ENCODE measurements around the gene PPARD.

PPARD gene

DNA sequence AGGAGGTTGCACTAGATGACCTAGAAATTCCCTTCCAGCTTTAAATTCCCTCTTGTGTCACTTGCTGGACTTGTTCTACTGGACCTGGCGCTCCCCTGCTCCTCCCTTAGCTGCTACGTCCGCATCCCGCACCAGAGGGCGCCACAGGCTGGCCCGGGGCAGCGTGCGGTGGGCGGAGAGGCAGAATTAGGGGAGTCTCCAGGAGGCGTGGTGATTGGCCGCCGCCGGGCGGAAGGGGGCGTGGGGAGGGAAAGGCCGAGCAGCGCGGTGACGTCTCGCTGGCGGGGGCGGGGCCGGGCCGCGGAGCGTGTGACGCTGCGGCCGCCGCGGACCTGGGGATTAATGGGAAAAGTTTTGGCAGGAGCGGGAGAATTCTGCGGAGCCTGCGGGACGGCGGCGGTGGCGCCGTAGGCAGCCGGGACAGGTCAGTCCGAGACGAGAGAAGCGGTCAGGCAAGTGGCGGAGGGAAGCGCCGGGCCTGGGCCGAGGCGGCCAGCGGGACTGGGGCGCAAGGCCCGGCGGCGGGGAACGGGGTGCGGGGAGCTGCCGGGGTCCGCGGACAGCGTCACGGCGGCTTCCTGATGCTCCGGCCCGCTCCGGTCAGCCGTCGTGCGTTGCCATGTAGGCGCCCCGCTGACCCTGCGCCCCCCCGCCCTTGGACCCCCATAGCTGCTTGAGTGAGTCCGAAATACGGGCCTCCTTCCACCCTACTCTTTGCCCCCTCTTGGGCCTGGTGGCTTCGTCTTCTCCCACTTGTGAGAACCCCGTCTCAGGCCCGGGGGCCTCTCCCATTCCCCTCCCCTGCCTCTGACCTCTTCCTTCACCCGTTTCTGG lies at the start of gene PPARD:
TSS of gene PPARD (plus strand) at position 301 of the 834 bp plus-strand sequence. CDS start 68,530 bp downstream, outside the sequence.
- Histone ChIP-seq H3K4me2 (peak within 1 kb of the TSS; percentile 89), H3K4me1 (ENCODE audit: low read depth, poor library complexity, severe bottlenecking) (peaks cover 10% of the 10 kb centered on the region), H4K20me1 (ENCODE audit: insufficient read depth) (no peaks in the 10 kb centered on the region), H3K79me2 (ENCODE audit: insufficient read depth, low read depth) (no peaks in the 10 kb centered on the region; the same call in 1 of the 2 replicates), H3K9ac (peak within 1 kb of the TSS; percentile 50; the same call in 1 of the 2 replicates), H2AFZ (ENCODE audit: low read depth) (peak within 1 kb of the TSS; percentile 52), H3K36me3 (ENCODE audit: insufficient read depth) (no peaks in the 10 kb centered on the region), H3K27me3 (ENCODE audit: insufficient read depth, low read depth) (no peaks in the 10 kb centered on the region), H3K27ac (no peak within 1 kb of the TSS), H3K4me3 (IDR thresholded peaks at IDR 0.05; ENCODE audit: insufficient read depth, low read depth, low read length) (no peak within 1 kb of the TSS)
- TF ChIP-seq, protein P1, sequence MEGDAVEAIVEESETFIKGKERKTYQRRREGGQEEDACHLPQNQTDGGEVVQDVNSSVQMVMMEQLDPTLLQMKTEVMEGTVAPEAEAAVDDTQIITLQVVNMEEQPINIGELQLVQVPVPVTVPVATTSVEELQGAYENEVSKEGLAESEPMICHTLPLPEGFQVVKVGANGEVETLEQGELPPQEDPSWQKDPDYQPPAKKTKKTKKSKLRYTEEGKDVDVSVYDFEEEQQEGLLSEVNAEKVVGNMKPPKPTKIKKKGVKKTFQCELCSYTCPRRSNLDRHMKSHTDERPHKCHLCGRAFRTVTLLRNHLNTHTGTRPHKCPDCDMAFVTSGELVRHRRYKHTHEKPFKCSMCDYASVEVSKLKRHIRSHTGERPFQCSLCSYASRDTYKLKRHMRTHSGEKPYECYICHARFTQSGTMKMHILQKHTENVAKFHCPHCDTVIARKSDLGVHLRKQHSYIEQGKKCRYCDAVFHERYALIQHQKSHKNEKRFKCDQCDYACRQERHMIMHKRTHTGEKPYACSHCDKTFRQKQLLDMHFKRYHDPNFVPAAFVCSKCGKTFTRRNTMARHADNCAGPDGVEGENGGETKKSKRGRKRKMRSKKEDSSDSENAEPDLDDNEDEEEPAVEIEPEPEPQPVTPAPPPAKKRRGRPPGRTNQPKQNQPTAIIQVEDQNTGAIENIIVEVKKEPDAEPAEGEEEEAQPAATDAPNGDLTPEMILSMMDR (conservative IDR thresholded peaks at IDR 0.05; ENCODE audit: low read depth, low read length) = peak; percentile 96

DNA sequence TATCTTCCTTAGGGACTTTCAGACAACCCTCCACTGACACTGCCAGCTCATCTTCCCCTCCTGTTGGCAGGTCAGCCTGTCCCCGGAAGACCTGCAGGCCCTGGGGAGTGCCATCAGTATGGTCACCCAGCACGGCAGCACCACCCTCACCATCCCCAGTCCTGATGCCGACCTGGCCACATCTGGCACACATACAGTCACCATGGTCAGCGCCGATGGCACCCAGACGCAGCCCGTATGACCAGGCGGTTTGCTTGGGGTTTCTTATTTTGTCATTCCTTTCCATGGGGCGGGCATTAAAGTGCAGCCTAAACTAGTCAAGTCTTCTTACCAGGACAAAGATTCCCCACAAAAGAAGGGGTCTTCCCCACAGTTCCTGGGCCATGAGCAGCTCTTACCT lies 48.7 kb upstream of the PPARD start:
- Histone ChIP-seq H3K79me2 (ENCODE audit: insufficient read depth, low read depth) (peaks cover 10% of the 10 kb centered on the region), H4K20me1 (ENCODE audit: insufficient read depth) (no peaks in the 10 kb centered on the region)
- TF ChIP-seq, protein P1 (conservative IDR thresholded peaks at IDR 0.05; ENCODE audit: low read depth, low read length) = no peak

DNA sequence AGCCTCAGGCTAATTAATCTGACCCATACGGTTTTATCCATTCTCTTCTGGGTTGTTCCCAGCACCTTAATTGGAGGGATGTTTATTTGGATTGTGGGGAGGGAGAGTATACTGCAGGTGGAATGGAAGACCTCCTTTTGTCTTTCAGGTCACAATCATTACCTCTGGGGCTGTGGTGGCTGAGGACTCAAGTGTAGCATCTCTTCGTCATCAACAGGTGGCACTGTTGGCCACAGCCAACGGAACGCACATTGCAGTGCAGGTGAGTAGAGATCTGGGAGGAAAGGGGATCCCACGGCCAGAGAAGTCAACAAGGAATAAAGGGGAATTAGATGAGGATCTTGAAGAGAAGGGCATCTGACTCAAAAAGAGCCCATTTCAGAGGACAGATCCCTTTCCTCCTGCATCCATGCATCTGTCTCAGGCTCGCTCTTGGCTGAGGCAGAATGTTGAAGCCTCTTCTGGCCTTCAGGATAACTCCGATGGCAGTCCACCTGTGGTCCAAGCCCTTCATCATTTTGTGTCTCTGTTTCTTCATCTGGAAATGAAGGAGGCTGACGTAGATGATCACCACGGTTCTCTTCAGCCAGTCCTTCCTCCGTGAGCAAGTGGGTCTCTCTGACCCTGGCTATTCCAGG lies 47.9 kb upstream of the PPARD start:
- H3K4me2 ChIP-seq = no peak overlapping the region
- H3K79me2 ChIP-seq (ENCODE audit: insufficient read depth, low read depth) = peaks cover 18% of the 10 kb centered on the region
- H3K4me3 ChIP-seq (IDR thresholded peaks at IDR 0.05; ENCODE audit: insufficient read depth, low read depth, low read length) = no peak overlapping the region
- H3K27ac ChIP-seq = no peak overlapping the region
- H3K27me3 ChIP-seq (ENCODE audit: insufficient read depth, low read depth) = no peaks in the 10 kb centered on the region
- no peaks in the 10 kb centered on the region for H4K20me1 ChIP-seq (ENCODE audit: insufficient read depth)
- H2AFZ ChIP-seq (ENCODE audit: low read depth) = no peak overlapping the region
- H3K4me1 ChIP-seq (ENCODE audit: low read depth, poor library complexity, severe bottlenecking) = peaks cover 23% of the 10 kb centered on the region
- no peaks in the 10 kb centered on the region for H3K36me3 ChIP-seq (ENCODE audit: insufficient read depth)
- H3K9ac ChIP-seq = no peak overlapping the region
- TF ChIP-seq, protein P1 (conservative IDR thresholded peaks at IDR 0.05; ENCODE audit: low read depth, low read length) = peak; percentile 94

More for the DNA sequence above, 48.7 kb upstream of the PPARD start:
- no peak overlapping the region for H3K27ac ChIP-seq
- H2AFZ ChIP-seq (ENCODE audit: low read depth) = no peak overlapping the region
- no peaks in the 10 kb centered on the region for H3K36me3 ChIP-seq (ENCODE audit: insufficient read depth)
- H3K4me2 ChIP-seq = no peak overlapping the region
- no peak overlapping the region for H3K4me3 ChIP-seq (IDR thresholded peaks at IDR 0.05; ENCODE audit: insufficient read depth, low read depth, low read length)
- H3K4me1 ChIP-seq (ENCODE audit: low read depth, poor library complexity, severe bottlenecking) = peaks cover 15% of the 10 kb centered on the region
- no peaks in the 10 kb centered on the region for H3K27me3 ChIP-seq (ENCODE audit: insufficient read depth, low read depth)
- no peak overlapping the region for H3K9ac ChIP-seq

DNA sequence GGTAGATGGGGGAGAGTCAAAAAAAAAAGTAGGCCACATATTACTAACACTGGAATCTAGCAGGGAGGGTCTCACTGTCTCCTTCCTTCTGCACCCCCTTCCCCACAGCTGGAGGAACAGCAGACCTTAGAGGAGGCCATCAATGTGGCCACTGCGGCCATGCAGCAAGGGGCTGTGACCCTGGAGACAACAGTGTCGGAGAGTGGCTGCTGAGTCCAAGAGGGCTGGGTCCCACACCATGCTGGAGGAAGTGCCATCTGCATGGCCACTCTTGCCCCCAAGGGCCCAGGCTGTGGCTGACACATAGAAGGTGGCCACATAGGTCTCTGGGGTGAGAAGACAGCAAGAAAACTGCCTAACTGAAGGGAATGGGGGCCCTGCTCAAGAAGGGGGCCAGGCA lies 47.3 kb upstream of the PPARD start:
- Histone ChIP-seq H3K27me3 (ENCODE audit: insufficient read depth, low read depth) (no peaks in the 10 kb centered on the region), H3K4me2 (no peak overlapping the region), H3K4me1 (ENCODE audit: low read depth, poor library complexity, severe bottlenecking) (peaks cover 29% of the 10 kb centered on the region), H3K9ac (no peak overlapping the region), H3K36me3 (ENCODE audit: insufficient read depth) (no peaks in the 10 kb centered on the region), H3K4me3 (IDR thresholded peaks at IDR 0.05; ENCODE audit: insufficient read depth, low read depth, low read length) (no peak overlapping the region), H3K27ac (no peak overlapping the region), H4K20me1 (ENCODE audit: insufficient read depth) (no peaks in the 10 kb centered on the region), H3K79me2 (ENCODE audit: insufficient read depth, low read depth) (peaks cover 24% of the 10 kb centered on the region), H2AFZ (ENCODE audit: low read depth) (no peak overlapping the region)
- TF ChIP-seq, protein P1 (conservative IDR thresholded peaks at IDR 0.05; ENCODE audit: low read depth, low read length) = no peak

Data from KMS-11 (cell line).